Right atrium auricular region (tissue), 2 donors: Measurements from ENCODE around the gene ABHD6. TPM values are rescaled to one million over a fixed set of nuclear protein-coding genes. Genes with fewer than 3 reads are reported as not detected.
A peak's percentile ranks its signal among the peaks of the same experiment; 100 is the strongest.

ENCODE experiments used
- DNase-seq: peaks from one replicate; pipeline ENCODE4 v3.0.0-alpha.2; 2019; ENCODE audit warnings: low spot score
- H3K27ac ChIP-seq, 2 donors: fragments of 200-600 bp; sonication (generic); 1 replicate in 1 of 2; 2 replicates in 1 of 2; pipeline ENCODE4 v1.5.1; 2016 to 2019
- H3K27me3 ChIP-seq, 2 donors: fragments of 200-600 bp; sonication (generic); one replicate each; pipeline versions ENCODE4 v1.5.1 to v1.6.0; 2017 to 2019
- H3K36me3 ChIP-seq: fragments of 200-600 bp; sonication (generic); one replicate; pipeline ENCODE4 v1.5.1; 2016
- H3K4me1 ChIP-seq, 2 donors: fragments of 200-600 bp; sonication (generic); one replicate each; pipeline versions ENCODE4 v1.5.1 to v1.6.0; 2017 to 2019
- H3K4me3 ChIP-seq, 2 donors: fragments of 200-600 bp; sonication (generic); 1 replicate in 1 of 2; 2 replicates in 1 of 2; pipeline ENCODE4 v1.5.1; 2017 to 2019; ENCODE audit warnings: mild to moderate bottlenecking in 1 of 2, moderate library complexity in 1 of 2
- H3K9me3 ChIP-seq, 2 donors: fragments of 200-600 bp; sonication (generic); one replicate each; pipeline ENCODE4 v1.5.1; 2019
- total RNA-seq, 2 donors: library from RNA; depleted of rRNA; stranded (reverse); fragments of >200 nt; gene quantifications; one replicate each; pipeline ENCODE4 v1.1.0, GENCODE V29; 2016
- TF ChIP-seq, protein P1 (sequence below), 2 donors: fragments of 200-600 bp; sonication (generic); IDR thresholded peaks; one replicate each; pipeline ENCODE4 v1.5.1; 2019; ENCODE audit warnings: antibody characterized with exemption in 2 of 2

ABHD6 gene, protein sequence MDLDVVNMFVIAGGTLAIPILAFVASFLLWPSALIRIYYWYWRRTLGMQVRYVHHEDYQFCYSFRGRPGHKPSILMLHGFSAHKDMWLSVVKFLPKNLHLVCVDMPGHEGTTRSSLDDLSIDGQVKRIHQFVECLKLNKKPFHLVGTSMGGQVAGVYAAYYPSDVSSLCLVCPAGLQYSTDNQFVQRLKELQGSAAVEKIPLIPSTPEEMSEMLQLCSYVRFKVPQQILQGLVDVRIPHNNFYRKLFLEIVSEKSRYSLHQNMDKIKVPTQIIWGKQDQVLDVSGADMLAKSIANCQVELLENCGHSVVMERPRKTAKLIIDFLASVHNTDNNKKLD
- 10 to 100 TPM; 11.3 to 13.8 TPM for total RNA-seq

DNA sequence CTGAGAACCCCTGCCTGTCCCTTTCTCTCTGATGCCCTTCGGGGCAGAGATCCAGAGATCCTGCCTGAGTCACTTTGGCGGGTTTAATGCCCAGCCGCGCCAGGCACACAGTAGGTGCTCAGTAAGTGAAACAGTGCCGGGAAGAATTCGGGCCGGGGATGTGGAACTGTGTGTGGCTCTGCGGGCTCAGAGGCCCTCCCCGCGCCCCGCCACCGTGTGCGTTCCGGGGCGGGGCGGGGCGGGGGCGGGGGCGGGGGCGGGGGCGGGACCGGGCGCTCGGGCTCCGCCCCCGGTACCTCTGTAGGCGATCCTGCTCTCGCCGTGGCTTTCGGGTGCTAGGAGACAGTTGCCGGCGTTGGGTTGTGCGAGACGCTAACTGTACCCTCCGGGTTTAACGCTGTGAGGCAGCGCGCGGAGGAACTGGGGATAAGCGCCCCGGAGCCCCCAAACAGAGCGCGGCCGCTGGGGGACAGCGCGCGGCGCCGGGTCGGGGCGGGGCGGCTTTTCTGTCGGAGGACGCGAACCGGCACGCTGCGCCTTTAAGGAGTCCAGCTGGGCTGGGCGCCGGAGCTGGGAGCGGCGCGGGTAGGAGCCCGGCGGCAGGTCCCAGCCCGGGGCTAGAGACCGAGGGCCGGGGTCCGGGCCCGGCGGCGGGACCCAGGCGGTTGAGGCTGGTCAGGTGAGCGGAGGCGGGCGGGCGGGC lies at the start of gene ABHD6:
TSS of gene ABHD6 (plus strand) at position 555 of the 703 bp plus-strand sequence. CDS start 18,795 bp downstream, outside the sequence.
- TF ChIP-seq, protein P1, sequence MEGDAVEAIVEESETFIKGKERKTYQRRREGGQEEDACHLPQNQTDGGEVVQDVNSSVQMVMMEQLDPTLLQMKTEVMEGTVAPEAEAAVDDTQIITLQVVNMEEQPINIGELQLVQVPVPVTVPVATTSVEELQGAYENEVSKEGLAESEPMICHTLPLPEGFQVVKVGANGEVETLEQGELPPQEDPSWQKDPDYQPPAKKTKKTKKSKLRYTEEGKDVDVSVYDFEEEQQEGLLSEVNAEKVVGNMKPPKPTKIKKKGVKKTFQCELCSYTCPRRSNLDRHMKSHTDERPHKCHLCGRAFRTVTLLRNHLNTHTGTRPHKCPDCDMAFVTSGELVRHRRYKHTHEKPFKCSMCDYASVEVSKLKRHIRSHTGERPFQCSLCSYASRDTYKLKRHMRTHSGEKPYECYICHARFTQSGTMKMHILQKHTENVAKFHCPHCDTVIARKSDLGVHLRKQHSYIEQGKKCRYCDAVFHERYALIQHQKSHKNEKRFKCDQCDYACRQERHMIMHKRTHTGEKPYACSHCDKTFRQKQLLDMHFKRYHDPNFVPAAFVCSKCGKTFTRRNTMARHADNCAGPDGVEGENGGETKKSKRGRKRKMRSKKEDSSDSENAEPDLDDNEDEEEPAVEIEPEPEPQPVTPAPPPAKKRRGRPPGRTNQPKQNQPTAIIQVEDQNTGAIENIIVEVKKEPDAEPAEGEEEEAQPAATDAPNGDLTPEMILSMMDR (IDR thresholded peaks at IDR 0.05) = peak in 1 of 2 donors; percentile 81
- Histone ChIP-seq H3K4me1 (peaks cover 0 to 30% of the 10 kb centered on the region in 2 donors), H3K27ac (peak within 1 kb of the TSS; percentile 85 to 87), H3K9me3 (no peaks in the 10 kb centered on the region), H3K36me3 (no peaks in the 10 kb centered on the region), H3K27me3 (no peaks in the 10 kb centered on the region), H3K4me3 (peak within 1 kb of the TSS; percentile 74 to 94)
- DNase-seq = peak; percentile 72

DNA sequence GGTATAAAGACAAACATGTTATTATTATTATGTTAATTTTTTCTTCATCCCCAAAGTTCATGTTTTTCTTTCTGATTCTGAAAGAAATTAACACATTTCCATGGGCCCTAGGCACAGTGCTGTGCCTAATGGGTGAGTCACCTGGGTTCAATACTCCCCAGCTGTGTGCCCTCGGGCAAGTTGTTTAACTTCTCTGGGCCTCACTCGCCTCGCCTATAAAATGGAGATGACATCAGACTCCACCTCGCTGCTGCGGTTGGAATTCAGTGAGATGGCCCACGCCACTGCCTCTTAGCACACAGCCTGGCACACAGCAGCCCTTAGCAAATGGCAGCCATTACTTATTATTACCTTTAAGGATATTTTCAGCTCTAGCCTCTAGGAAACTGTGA lies 49.4 kb upstream of the ABHD6 start:
- Histone ChIP-seq H3K4me1 (peaks cover 0 to 13% of the 10 kb centered on the region in 2 donors), H3K27ac (peak overlapping the region in 1 of 2 donors; percentile 51), H3K9me3 (no peaks in the 10 kb centered on the region), H3K4me3 (no peak overlapping the region), H3K36me3 (no peaks in the 10 kb centered on the region), H3K27me3 (no peaks in the 10 kb centered on the region)
- TF ChIP-seq, protein P1 (IDR thresholded peaks at IDR 0.05) = no peak
- no peak for DNase-seq

DNA sequence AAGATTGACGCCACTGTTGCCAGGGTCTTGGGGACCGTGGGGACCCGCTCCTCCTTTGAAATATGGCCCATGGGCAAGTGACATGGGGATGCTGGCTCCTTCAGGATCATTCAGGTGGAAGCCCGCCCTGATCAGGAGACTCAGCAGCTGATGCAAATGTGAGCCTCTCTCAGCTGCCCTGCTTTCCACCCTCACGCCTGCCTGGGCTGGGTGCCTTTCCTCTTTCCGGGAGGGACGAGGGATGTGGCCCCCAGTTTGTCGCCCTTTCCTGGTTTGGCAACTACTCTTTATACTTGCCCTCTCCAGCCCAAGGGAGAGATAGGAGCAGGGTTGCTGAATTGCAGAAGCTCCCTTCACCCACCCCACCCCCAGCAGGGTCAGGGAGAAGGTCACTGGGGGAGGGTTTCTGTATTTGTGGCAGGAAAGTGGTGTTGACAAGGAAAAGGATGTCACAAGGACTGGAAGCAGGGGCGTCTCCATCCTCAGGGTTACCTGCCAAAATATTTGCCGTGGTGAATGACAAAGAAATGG lies 48.6 kb upstream of the ABHD6 start:
- Histone ChIP-seq H3K4me3 (no peak overlapping the region), H3K27ac (peak overlapping the region; percentile 22 to 51), H3K36me3 (no peaks in the 10 kb centered on the region), H3K4me1 (peaks cover 0 to 13% of the 10 kb centered on the region in 2 donors), H3K9me3 (no peaks in the 10 kb centered on the region), H3K27me3 (no peaks in the 10 kb centered on the region)
- no peak for DNase-seq
- TF ChIP-seq, protein P1 (IDR thresholded peaks at IDR 0.05) = no peak

DNA sequence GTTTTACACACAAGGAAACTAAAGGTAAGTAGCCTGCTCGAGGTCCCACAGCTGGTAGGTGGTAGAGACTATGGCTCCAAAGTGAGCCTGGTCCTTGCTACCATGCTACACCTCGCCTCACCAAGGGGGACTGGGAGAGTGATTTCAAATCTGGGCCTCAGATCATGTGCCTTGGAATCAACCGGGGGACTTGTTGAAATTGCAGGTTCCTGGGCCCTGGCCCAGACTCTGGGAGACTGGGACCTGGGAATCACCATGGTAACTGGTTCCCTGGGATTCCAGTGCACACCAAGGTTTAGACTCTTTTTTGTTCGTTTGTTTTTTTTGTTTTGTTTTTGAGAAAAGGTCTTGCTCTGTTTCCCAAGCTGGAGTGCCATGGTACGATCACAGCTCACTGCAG lies 47.9 kb upstream of the ABHD6 start:
- Histone ChIP-seq H3K36me3 (no peaks in the 10 kb centered on the region), H3K27me3 (no peaks in the 10 kb centered on the region), H3K9me3 (no peaks in the 10 kb centered on the region), H3K4me1 (peaks cover 0 to 13% of the 10 kb centered on the region in 2 donors), H3K4me3 (no peak overlapping the region), H3K27ac (peak overlapping the region; percentile 5 to 51)
- TF ChIP-seq, protein P1 (IDR thresholded peaks at IDR 0.05) = no peak
- no peak for DNase-seq

DNA sequence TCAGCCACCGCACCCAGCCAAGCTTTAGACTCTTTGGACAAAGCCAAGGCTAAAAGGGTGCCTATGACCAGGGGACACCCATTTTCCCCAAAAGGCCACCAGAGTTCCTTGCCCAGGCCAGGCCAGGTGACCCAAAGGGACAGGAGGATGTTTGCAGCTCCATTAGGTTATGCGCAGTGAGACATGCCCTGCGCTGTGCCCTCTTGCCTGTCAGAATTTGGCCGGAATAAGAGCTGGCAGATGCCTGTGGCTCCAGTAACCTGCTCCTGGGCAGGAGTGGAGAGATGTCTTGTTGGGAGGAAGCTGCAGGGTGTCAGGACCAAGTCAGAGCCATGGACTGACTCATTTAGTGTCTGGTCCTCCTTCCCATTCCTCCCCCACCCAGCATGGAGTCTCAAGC lies 47.3 kb upstream of the ABHD6 start:
- Histone ChIP-seq H3K9me3 (no peaks in the 10 kb centered on the region), H3K4me3 (no peak overlapping the region), H3K36me3 (no peaks in the 10 kb centered on the region), H3K27me3 (no peaks in the 10 kb centered on the region), H3K27ac (no peak overlapping the region), H3K4me1 (peaks cover 0 to 13% of the 10 kb centered on the region in 2 donors)
- no peak for DNase-seq
- TF ChIP-seq, protein P1 (IDR thresholded peaks at IDR 0.05) = no peak
